Cerebellar cortex (tissue), 1 donor: ENCODE results near the gene ZSCAN32.

Experiments
- DNase-seq: peaks from one replicate; pipeline ENCODE4 v3.0.0-alpha.2; 2015; ENCODE audit warnings: low spot score

ZSCAN32 gene

DNA sequence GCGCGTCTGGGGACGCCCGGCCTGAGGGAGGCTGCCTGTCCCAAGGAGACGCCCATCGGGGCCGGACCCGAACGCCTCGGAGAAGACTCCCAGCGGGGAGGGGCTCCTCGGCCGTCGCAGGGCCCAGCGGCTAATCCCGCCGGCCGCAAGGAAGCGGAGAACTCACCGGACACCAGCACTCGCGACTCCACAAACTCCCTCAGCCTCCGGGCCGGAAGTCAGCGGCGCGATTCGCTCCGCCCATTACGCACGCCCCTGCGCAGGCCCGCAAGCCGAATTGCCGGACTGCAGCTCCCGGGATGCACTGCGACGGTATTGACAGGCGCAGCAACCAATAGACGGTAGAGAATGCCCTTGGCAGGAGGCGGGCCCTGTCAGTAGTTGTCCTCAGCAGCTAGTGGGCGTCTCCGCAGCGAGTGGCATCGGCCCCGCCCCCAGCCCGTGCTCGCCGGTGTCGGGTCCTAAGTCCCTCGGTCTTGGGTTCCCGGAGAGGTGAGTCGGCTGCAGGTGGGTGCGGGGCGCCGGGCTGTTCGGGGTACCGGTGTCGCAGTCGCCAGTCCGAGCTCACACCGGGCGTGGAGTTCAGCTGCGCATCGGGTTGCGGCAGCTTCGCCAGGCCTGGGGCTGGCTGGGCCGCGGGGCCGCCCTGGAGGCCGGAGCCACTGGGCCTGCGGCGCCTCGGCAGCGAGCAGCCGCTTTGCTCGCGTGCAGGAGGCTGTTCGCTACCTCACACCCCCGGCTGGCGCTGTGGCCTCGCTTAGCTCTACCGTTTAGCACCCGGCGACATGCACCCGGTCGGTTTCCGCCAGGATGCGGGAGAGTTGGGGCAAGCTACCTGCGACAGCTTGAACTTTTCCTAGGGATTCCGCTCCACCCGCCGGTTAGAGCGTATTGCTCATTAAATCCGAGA lies at the start of gene ZSCAN32, which contains the start of gene ZNF174:
Gene ZSCAN32 (minus strand): TSS at position 226 of the 910 bp plus-strand sequence. CDS start 3,447 bp downstream, outside the sequence.
Gene ZNF174 (plus strand): TSS at position 437 of the 910 bp plus-strand sequence. CDS start 790 bp downstream, outside the sequence.
- peak; percentile 99 for DNase-seq

GRCh38 chr16:3444032-3444388 lies 43.2 kb upstream of the ZSCAN32 start:
- DNase-seq = no peak

DNA sequence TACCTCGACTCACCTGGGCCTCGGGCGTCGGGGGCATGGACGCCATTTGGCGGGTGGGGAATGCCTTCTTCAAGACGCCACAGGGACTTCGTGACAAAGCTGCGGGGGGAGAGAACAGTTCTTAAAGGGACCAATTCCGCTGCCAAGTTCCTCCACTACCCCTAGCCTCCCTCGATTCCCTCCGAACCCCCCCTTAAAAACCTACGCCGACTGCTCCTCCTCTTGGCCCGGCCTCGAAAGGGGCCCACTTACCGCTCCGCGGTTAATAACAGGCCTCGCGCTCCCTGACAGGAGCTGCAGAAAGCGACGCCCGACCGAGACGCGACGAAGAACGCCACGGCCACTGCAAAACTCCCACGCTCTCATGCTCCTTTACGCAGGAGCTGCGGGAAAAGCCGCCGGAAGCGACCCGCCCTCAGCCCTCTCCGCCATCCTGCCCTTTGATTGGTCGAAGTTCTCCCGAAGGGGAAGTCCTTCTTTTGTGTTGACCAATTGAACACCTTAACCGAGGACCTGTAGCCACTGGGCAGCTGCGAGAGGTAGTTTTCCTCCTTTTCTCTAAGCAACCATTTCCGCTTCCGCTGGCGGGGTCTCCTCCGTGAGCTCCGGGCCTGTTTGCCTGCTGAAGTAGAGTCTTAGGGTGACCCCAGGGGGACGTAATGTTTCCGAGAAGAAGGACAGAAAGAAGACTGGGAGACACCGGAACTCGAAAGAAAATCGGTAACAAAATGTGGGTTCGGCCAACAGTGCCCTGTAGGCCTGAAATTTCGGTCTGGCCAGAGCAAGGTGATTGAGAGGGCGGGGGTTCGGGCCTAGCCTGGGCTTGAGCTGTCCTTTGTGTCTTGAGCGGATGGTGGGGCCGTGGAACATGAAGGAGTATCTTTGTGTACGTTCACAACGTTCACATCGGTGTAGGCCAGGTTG lies 42.6 kb upstream of the ZSCAN32 start, which contains the start of the genes NAA60 and ZNF597:
Gene NAA60 (plus strand): TSS at position 573 of the 924 bp plus-strand sequence. CDS start 32,548 bp downstream, outside the sequence.
Gene ZNF597 (minus strand): TSS at position 397 of the 924 bp plus-strand sequence. CDS start 351 bp downstream, at position 46.
- peak; percentile 96 for DNase-seq

DNA sequence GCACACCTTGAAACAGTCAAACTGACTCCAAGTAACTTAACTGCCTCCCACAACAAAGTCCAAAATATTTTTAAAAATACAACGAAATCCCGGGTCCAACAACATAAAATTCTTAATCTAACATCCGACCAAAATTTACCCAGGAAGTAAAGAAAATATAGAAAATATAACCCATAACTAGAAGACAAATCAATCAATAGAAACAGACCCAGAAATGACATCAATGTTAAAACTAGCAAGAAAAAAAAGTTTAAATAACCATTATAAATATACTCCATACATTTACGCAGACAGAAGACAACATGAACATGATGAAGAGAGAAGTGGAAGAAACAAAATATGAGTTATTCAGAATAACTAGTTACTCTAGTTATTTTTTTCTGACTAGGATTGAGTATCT lies 38.8 kb upstream of the ZSCAN32 start:
- no peak for DNase-seq

DNA sequence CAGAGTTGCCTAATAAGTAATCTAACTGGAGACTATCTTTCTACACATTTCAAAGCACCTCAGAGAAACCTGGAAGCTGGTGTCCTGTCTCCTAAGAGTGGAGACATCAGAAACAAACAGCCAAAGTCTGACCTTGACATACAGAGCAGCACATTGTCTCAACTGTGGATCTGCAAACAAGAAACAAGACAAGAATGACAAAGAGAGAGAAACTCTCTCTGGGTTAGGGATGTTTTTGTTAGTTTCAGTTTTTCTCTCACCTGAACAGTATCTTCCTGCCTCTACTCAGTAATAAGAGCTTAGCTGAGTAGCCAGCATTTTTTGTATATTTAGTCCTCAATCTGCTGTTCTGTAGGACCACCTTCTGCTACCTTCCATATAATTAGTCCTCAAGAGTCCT lies 33.6 kb upstream of the ZSCAN32 start:
- no peak for DNase-seq

GRCh38 chr16:3431779-3432219 lies 31.0 kb upstream of the ZSCAN32 start:
- DNase-seq = peak; percentile 69

- no peak for DNase-seq
These were observed 13.1 kb upstream of the ZSCAN32 start for GRCh38 chr16:3413730-3414379.

DNA sequence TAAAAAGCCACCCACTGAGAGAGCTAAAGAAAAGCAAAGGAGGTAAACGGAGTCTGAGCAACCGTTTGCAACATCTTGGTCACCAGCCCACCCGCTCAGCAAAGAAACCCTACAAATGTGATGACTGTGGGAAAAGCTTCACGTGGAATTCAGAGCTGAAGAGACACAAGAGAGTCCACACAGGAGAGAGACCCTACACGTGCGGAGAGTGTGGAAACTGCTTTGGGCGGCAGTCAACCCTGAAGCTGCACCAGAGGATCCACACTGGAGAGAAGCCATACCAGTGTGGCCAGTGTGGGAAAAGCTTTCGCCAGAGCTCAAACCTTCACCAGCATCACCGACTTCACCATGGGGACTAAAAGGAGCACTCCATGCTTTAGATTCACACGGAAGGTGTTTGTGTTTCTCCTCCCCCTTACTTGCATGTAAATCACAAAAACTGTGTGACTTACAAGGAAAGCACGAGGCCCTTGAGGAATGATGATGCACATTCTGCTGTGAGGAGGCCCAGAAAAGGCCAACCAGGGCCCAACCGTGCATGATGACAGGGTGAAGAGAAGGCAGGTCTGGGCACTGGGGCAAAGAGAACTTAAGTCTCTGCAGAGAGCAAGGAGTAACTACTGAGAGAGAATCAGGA lies 7.9 kb upstream of the ZSCAN32 start:
- DNase-seq = no peak

GRCh38 chr16:3401719-3402397 lies 1.1 kb upstream of the ZSCAN32 start:
- no peak for DNase-seq

DNA sequence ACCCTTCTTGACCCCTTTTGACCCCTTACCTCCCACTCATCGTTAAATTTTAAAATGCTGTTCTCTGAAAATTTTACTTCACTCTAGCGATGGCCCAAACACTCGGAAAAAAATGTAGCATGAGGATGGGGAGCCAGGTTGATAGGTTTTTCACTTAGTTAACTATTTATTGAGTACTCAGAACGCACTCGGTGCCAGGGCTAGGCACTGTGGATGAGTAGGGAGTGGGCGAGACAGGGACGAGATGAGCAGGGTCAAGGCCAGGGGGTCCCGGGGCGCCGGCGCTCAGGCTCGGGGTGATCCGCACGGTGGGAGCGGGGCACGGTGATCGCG lies 392 bp downstream of the ZSCAN32 start:
- DNase-seq = no peak

GRCh38 chr16:3389663-3390338 lies 11.0 kb downstream of the ZSCAN32 start:
- no peak for DNase-seq

GRCh38 chr16:3388325-3388724 lies 12.5 kb downstream of the ZSCAN32 start:
- no peak for DNase-seq

- DNase-seq = no peak
These were observed 17.8 kb downstream of the ZSCAN32 start for GRCh38 chr16:3383045-3383448.

GRCh38 chr16:3377917-3378316 lies 22.9 kb downstream of the ZSCAN32 start:
- DNase-seq = no peak

- DNase-seq = no peak
These were observed 25.1 kb downstream of the ZSCAN32 start for GRCh38 chr16:3375680-3376079.

DNA sequence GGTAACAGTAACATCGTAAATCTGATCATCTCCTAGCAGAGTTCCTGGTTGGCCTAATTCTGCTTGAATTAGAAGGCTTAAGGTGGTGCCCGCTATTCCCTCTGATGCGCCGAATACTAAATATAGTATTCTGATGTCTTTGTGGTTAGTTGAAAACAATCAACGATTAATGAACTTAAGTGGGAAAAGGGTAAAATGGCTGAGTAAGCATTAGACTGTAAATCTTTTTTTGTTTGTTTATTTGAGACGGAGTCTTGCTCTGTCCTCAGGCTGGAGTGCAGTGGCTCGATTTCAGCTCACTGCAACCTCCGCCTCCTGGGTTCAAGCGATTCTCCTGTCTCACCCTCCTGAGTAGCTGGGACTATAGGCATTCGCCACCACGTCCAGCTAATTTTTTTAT lies 31.7 kb downstream of the ZSCAN32 start:
- no peak for DNase-seq

GRCh38 chr16:3364774-3365427 lies 35.9 kb downstream of the ZSCAN32 start:
- DNase-seq = peak; percentile 98

DNA sequence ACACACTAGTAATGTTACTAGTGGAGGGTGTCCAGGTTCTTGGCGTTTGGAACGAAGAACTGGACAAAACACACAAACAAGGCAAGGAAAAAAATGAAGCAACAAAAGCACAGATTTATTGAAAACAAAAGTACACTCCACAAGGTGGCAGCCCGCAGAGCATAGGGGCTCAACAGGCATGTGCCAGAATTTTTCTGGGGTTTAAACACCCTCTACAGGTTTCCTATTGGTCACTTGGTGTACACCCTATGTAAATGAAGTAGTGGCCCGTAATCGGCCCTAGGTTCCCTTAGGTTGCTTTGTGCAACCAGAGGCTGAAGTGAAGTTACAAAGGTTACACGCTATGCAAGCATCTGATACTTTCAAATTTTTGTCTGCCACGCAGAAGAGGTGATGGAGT lies 37.0 kb downstream of the ZSCAN32 start:
- peak; percentile 18 for DNase-seq

DNA sequence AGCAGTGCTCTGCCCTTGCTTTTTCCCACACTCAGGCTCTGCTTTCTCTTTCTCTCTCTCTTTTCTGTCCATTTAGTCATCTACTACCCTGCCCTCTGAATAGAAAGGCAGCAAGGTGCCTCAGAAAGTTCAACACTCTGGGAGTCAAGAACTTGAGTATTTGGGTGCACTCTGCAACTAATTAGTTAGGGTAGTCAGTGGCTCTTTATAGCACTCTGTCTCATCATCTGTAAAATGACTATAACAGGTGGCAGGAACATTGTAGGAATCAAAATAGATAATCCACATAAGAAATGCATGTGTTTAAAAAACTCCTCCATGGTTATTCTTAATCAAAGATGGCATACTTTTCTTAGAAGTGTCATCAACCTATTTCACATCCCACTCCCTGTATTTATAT lies 37.9 kb downstream of the ZSCAN32 start:
- no peak for DNase-seq

DNA sequence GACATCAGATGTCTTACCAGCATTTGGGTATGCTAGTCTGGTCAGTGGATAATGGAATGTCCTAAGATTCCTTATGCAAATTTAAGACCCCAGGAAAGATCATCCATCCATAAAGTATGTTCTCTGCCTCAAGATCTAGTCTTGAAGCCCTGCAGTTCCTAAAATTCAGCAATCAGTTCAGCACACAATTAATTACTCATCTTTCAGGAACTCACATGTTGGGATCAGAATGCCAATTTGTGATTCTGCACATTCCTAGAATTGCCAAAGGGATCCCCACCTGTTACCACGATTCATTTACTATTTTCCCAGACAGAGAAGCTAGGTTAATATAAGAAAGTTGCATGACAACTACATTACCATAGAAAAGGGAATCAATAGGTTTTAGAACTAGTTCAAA lies 41.9 kb downstream of the ZSCAN32 start:
- DNase-seq = no peak
